ENCODE measurements around the gene CBX1. TPM values are rescaled to one million over a fixed set of nuclear protein-coding genes. Genes with fewer than 3 reads are reported as not detected.

Gene CBX1
- total and polyA plus RNA-seq, 2 of the 13 experiments (the other 11 are each of a cell fraction or from before 2014, with no cell fraction given): 17.8 to 108 TPM

DNA sequence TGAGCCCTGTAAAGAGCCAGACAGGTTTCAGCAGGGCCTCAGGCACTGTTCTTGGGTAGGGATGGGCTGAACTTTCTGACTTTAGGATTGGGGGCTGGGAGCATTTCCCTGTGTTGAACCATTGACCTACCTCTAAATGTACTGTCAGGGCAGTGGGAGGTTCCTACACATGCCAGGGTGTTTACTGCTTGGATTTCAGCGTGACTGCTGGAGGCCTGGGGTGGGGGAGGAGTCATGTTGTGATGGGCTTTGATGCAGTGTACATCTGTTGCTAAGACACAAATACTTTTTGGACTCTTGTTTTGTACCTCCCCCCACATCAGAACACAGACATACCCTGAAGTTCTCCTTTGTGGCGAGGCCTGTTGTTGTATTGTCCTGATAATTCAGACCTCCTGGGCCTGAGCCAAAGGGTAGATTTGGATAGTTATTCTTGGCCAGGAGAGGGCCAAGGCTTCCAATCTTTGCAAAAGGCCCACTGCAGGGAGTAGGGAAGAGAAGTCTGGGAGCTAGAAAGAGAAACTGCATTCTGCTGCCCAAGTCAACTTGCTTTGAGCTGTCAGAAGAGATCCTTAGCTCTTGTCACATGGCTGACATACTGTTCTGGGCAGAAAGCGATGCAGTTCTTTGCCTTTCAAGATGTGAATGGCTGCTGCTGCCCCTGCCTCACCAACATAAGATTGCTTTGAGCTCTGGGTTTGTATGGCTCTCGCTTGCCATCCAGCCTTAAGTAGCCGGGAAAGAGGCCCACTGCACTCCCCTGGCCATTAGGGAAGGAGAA is 49.4 kb downstream of the CBX1 start (continued):
- TF ChIP-seq, protein P1, sequence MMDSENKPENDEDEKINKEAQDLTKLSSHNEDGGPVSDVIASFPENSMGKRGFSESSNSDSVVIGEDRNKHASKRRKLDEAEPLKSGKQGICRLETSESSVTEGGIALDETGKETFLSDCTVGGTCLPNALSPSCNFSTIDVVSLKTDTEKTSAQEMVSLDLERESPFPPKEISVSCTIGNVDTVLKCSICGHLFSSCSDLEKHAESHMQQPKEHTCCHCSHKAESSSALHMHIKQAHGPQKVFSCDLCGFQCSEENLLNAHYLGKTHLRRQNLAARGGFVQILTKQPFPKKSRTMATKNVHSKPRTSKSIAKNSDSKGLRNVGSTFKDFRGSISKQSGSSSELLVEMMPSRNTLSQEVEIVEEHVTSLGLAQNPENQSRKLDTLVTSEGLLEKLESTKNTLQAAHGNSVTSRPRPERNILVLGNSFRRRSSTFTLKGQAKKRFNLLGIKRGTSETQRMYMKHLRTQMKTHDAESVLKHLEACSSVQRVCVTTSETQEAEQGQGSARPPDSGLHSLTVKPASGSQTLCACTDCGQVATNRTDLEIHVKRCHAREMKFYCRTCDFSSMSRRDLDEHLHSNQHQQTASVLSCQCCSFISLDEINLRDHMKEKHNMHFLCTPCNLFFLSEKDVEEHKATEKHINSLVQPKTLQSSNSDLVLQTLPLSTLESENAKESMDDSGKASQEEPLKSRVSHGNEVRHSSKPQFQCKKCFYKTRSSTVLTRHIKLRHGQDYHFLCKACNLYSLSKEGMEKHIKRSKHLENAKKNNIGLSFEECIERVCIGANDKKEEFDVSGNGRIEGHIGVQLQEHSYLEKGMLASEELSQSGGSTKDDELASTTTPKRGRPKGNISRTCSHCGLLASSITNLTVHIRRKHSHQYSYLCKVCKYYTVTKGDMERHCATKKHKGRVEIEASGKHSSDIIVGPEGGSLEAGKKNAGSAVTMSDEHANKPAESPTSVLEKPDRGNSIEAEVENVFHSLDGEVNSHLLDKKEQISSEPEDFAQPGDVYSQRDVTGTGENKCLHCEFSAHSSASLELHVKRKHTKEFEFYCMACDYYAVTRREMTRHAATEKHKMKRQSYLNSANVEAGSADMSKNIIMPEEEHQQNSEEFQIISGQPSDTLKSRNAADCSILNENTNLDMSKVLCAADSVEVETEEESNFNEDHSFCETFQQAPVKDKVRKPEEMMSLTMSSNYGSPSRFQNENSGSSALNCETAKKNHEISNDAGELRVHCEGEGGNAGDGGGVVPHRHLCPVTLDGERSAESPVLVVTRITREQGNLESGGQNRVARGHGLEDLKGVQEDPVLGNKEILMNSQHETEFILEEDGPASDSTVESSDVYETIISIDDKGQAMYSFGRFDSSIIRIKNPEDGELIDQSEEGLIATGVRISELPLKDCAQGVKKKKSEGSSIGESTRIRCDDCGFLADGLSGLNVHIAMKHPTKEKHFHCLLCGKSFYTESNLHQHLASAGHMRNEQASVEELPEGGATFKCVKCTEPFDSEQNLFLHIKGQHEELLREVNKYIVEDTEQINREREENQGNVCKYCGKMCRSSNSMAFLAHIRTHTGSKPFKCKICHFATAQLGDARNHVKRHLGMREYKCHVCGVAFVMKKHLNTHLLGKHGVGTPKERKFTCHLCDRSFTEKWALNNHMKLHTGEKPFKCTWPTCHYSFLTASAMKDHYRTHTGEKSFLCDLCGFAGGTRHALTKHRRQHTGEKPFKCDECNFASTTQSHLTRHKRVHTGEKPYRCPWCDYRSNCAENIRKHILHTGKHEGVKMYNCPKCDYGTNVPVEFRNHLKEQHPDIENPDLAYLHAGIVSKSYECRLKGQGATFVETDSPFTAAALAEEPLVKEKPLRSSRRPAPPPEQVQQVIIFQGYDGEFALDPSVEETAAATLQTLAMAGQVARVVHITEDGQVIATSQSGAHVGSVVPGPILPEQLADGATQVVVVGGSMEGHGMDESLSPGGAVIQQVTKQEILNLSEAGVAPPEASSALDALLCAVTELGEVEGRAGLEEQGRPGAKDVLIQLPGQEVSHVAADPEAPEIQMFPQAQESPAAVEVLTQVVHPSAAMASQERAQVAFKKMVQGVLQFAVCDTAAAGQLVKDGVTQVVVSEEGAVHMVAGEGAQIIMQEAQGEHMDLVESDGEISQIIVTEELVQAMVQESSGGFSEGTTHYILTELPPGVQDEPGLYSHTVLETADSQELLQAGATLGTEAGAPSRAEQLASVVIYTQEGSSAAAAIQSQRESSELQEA (CRISPR knock-in tag; IDR thresholded peaks at IDR 0.05; ENCODE audit: not compliant biosample characterization): no peak
- TF ChIP-seq ZMYM3 (CRISPR knock-in tag; IDR thresholded peaks at IDR 0.05) (peak; percentile 24; the same call in 1 of the 2 replicates), ZNF83 (CRISPR knock-in tag; IDR thresholded peaks at IDR 0.05; ENCODE audit: borderline replicate concordance) (no peak), TBL1XR1 (IDR thresholded peaks at IDR 0.05; ENCODE audit: borderline replicate concordance, low read length, partially characterized antibody) (no peak), ZNF251 (CRISPR knock-in tag; IDR thresholded peaks at IDR 0.05) (no peak), KAT8 (CRISPR knock-in tag; IDR thresholded peaks at IDR 0.05) (no peak), SIX4 (CRISPR knock-in tag; IDR thresholded peaks at IDR 0.05) (no peak), ZNF7 (CRISPR knock-in tag; IDR thresholded peaks at IDR 0.05) (no peak)
- TF ChIP-seq, protein P2, sequence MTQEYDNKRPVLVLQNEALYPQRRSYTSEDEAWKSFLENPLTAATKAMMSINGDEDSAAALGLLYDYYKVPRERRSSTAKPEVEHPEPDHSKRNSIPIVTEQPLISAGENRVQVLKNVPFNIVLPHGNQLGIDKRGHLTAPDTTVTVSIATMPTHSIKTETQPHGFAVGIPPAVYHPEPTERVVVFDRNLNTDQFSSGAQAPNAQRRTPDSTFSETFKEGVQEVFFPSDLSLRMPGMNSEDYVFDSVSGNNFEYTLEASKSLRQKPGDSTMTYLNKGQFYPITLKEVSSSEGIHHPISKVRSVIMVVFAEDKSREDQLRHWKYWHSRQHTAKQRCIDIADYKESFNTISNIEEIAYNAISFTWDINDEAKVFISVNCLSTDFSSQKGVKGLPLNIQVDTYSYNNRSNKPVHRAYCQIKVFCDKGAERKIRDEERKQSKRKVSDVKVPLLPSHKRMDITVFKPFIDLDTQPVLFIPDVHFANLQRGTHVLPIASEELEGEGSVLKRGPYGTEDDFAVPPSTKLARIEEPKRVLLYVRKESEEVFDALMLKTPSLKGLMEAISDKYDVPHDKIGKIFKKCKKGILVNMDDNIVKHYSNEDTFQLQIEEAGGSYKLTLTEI (CRISPR knock-in tag; conservative IDR thresholded peaks at IDR 0.05): no peak
- TF ChIP-seq, protein P3, sequence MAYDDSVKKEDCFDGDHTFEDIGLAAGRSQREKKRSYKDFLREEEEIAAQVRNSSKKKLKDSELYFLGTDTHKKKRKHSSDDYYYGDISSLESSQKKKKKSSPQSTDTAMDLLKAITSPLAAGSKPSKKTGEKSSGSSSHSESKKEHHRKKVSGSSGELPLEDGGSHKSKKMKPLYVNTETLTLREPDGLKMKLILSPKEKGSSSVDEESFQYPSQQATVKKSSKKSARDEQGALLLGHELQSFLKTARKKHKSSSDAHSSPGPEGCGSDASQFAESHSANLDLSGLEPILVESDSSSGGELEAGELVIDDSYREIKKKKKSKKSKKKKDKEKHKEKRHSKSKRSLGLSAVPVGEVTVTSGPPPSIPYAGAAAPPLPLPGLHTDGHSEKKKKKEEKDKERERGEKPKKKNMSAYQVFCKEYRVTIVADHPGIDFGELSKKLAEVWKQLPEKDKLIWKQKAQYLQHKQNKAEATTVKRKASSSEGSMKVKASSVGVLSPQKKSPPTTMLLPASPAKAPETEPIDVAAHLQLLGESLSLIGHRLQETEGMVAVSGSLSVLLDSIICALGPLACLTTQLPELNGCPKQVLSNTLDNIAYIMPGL (CRISPR knock-in tag; IDR thresholded peaks at IDR 0.05; ENCODE audit: borderline replicate concordance in 1 of 2, low read depth in 1 of 2): no peak
- TF ChIP-seq, protein P4, sequence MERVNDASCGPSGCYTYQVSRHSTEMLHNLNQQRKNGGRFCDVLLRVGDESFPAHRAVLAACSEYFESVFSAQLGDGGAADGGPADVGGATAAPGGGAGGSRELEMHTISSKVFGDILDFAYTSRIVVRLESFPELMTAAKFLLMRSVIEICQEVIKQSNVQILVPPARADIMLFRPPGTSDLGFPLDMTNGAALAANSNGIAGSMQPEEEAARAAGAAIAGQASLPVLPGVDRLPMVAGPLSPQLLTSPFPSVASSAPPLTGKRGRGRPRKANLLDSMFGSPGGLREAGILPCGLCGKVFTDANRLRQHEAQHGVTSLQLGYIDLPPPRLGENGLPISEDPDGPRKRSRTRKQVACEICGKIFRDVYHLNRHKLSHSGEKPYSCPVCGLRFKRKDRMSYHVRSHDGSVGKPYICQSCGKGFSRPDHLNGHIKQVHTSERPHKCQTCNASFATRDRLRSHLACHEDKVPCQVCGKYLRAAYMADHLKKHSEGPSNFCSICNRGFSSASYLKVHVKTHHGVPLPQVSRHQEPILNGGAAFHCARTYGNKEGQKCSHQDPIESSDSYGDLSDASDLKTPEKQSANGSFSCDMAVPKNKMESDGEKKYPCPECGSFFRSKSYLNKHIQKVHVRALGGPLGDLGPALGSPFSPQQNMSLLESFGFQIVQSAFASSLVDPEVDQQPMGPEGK (CRISPR knock-in tag; IDR thresholded peaks at IDR 0.05): peak; percentile 41; the same call in 1 of the 2 replicates
